ENCODE data around the gene PLPP2.
A peak's percentile ranks its signal among the peaks of the same experiment; 100 is the strongest.

Gene PLPP2

GRCh38 chr19:291006-291521, at the start of gene PLPP2:
Gene PLPP2 (minus strand): TSS chr19:291403. CDS start chr19:291336, 67 bp downstream.
- DNase-seq (ENCODE audit: low spot score) = peak; percentile 44

- no peak for DNase-seq (ENCODE audit: low spot score)
Observed at GRCh38 chr19:340620-341385, 49.6 kb upstream of the PLPP2 start.

GRCh38 chr19:339262-339887, 48.2 kb upstream of the PLPP2 start:
- no peak for DNase-seq (ENCODE audit: low spot score)

- DNase-seq (ENCODE audit: low spot score) = no peak
Observed at GRCh38 chr19:338421-338820, 47.2 kb upstream of the PLPP2 start.

GRCh38 chr19:336067-336614, 44.9 kb upstream of the PLPP2 start:
- no peak for DNase-seq (ENCODE audit: low spot score)

GRCh38 chr19:335486-336066, 44.4 kb upstream of the PLPP2 start:
- DNase-seq (ENCODE audit: low spot score) = no peak

- no peak for DNase-seq (ENCODE audit: low spot score)
Observed at GRCh38 chr19:335072-335471, 43.9 kb upstream of the PLPP2 start.

GRCh38 chr19:334296-335071, 43.3 kb upstream of the PLPP2 start:
- DNase-seq (ENCODE audit: low spot score) = no peak

GRCh38 chr19:330503-330902, 39.3 kb upstream of the PLPP2 start:
- no peak for DNase-seq (ENCODE audit: low spot score)

GRCh38 chr19:329876-330275, 38.7 kb upstream of the PLPP2 start:
- DNase-seq (ENCODE audit: low spot score) = no peak

GRCh38 chr19:328025-328505, 36.9 kb upstream of the PLPP2 start:
- no peak for DNase-seq (ENCODE audit: low spot score)

- no peak for DNase-seq (ENCODE audit: low spot score)
Observed at GRCh38 chr19:327291-328024, 36.3 kb upstream of the PLPP2 start.

- DNase-seq (ENCODE audit: low spot score) = no peak
Observed at GRCh38 chr19:326871-327270, 35.7 kb upstream of the PLPP2 start.

- no peak for DNase-seq (ENCODE audit: low spot score)
Observed at GRCh38 chr19:325937-326565, 34.8 kb upstream of the PLPP2 start.

GRCh38 chr19:325173-325936, 34.2 kb upstream of the PLPP2 start:
- no peak for DNase-seq (ENCODE audit: low spot score)

- no peak for DNase-seq (ENCODE audit: low spot score)
Observed at GRCh38 chr19:324716-325115, 33.5 kb upstream of the PLPP2 start.

GRCh38 chr19:322616-323015, 31.4 kb upstream of the PLPP2 start:
- DNase-seq (ENCODE audit: low spot score) = no peak

- DNase-seq (ENCODE audit: low spot score) = no peak
Observed at GRCh38 chr19:318509-318774, 27.2 kb upstream of the PLPP2 start.

- DNase-seq (ENCODE audit: low spot score) = no peak
Observed at GRCh38 chr19:317710-318508, 26.7 kb upstream of the PLPP2 start.
